HG02798 (cell line): ENCODE measurements around the gene KRTAP4-1.
"Not testable (repeated sequence)": the region's sequence is repeated elsewhere in the genome, so short reads cannot be mapped to it uniquely, and the experiment has no call there.

Source experiments
- ATAC-seq: cut with Tn5 transposase; IDR thresholded peaks from one replicate; pipeline ENCODE4 v1.9.1; 2021; ENCODE audit warnings: mild to moderate bottlenecking; ENCODE audit not compliant: unreplicated experiment, poor library complexity

Gene KRTAP4-1

GRCh38 chr17:41176744-41177387 is 7.8 kb downstream of the KRTAP4-1 start:
- no peak for ATAC-seq

- no peak for ATAC-seq
Observed at GRCh38 chr17:41171886-41172285, 12.8 kb downstream of the KRTAP4-1 start.

GRCh38 chr17:41168121-41168520 is 16.6 kb downstream of the KRTAP4-1 start, which contains the start of gene KRTAP4-3:
TSS of gene KRTAP4-3 (minus strand) at chr17:41168221. CDS start at chr17:41168172, 49 bp downstream.
- ATAC-seq, result no peak

- ATAC-seq, result no peak
Observed at GRCh38 chr17:41167561-41167960, 17.1 kb downstream of the KRTAP4-1 start.

- ATAC-seq, result no peak
Observed at GRCh38 chr17:41163828-41164227, 20.9 kb downstream of the KRTAP4-1 start.

- ATAC-seq, result no peak
Observed at GRCh38 chr17:41160648-41161047, 24.1 kb downstream of the KRTAP4-1 start, which contains the start of gene KRTAP4-4. TSS of gene KRTAP4-4 (minus strand) at chr17:41160748. CDS start at chr17:41160691, 57 bp downstream.

GRCh38 chr17:41160190-41160589 is 24.5 kb downstream of the KRTAP4-1 start:
- ATAC-seq, result not testable (repeated sequence)

GRCh38 chr17:41153856-41154255 is 30.9 kb downstream of the KRTAP4-1 start:
- ATAC-seq, result no peak

- ATAC-seq, result no peak
Observed at GRCh38 chr17:41151525-41151924, 33.2 kb downstream of the KRTAP4-1 start.

GRCh38 chr17:41150026-41150425 is 34.7 kb downstream of the KRTAP4-1 start:
- no peak for ATAC-seq

- ATAC-seq, result no peak
Observed at GRCh38 chr17:41149652-41149985, 35.1 kb downstream of the KRTAP4-1 start, which contains the start of gene KRTAP4-5. TSS of gene KRTAP4-5 (minus strand) at chr17:41149825. CDS start at chr17:41149767, 58 bp downstream.

GRCh38 chr17:41148971-41149651 is 35.6 kb downstream of the KRTAP4-1 start:
- ATAC-seq, result not testable (repeated sequence)

GRCh38 chr17:41147531-41148204 is 37.0 kb downstream of the KRTAP4-1 start:
- no peak for ATAC-seq

- ATAC-seq, result no peak
Observed at GRCh38 chr17:41145261-41145660, 39.5 kb downstream of the KRTAP4-1 start.

GRCh38 chr17:41144846-41145245 is 39.9 kb downstream of the KRTAP4-1 start:
- no peak for ATAC-seq

- ATAC-seq, result no peak
Observed at GRCh38 chr17:41141361-41141760, 43.4 kb downstream of the KRTAP4-1 start.

- no peak for ATAC-seq
Observed at GRCh38 chr17:41140360-41141131, 44.2 kb downstream of the KRTAP4-1 start, which contains the start of gene KRTAP4-6. TSS of gene KRTAP4-6 (minus strand) at chr17:41140544. CDS start at chr17:41140487, 57 bp downstream.

- ATAC-seq, result not testable (repeated sequence)
Observed at GRCh38 chr17:41139865-41140264, 44.8 kb downstream of the KRTAP4-1 start.
